Sigmoid colon (tissue), 7 donors: ENCODE measurements around the gene LGR5. TPM values are rescaled to one million over a fixed set of nuclear protein-coding genes. Genes with fewer than 3 reads are reported as not detected.

ENCODE experiments used
- DNase-seq: peaks from one replicate; pipeline ENCODE4 v3.0.0-alpha.2; 2019
- H3K27ac ChIP-seq, 4 donors: fragments of 200-600 bp; sonication (generic); one replicate each; pipeline ENCODE4 v1.5.1; 2016 to 2019; ENCODE audit warnings: mild to moderate bottlenecking in 1 of 4
- H3K27me3 ChIP-seq, 3 donors: fragments of 200-600 bp; sonication (generic); one replicate each; pipeline ENCODE4 v1.5.1; 2019; ENCODE audit warnings: mild to moderate bottlenecking in 1 of 3
- H3K36me3 ChIP-seq, 4 donors: fragments of 200-600 bp; sonication (generic); one replicate each; pipeline ENCODE4 v1.5.1; 2016 to 2019
- H3K4me1 ChIP-seq, 4 donors: fragments of 200-600 bp; sonication (generic); one replicate each; pipeline ENCODE4 v1.5.1; 2017 to 2019
- H3K4me3 ChIP-seq, 4 donors: fragments of 200-600 bp; sonication (generic); one replicate each; pipeline ENCODE4 v1.5.1; 2017 to 2019; ENCODE audit warnings: mild to moderate bottlenecking in 2 of 4, moderate library complexity in 1 of 4
- H3K9me3 ChIP-seq, 4 donors: fragments of 200-600 bp in 3 of 4; sonication (generic) in 3 of 4; one replicate each; pipeline versions ENCODE4 v1.5.1 to v1.6.1; 2013 to 2019
- EP300 ChIP-seq, 4 donors: sonication (generic); formaldehyde crosslinking; IDR thresholded peaks; one replicate each; pipeline ENCODE4 v1.6.1; 2017; ENCODE audit warnings: antibody characterized with exemption in 4 of 4
- POLR2A ChIP-seq, 2 donors: fragments of 450-650 bp; IDR thresholded peaks; one replicate each; pipeline ENCODE4 v1.6.1; 2016; ENCODE audit warnings: antibody characterized with exemption in 2 of 2, mild to moderate bottlenecking in 2 of 2, moderate library complexity in 2 of 2
- POLR2AphosphoS5 ChIP-seq, 4 donors: sonication (generic); formaldehyde crosslinking; IDR thresholded peaks; one replicate each; pipeline ENCODE4 v1.6.1; 2017; ENCODE audit warnings: antibody characterized with exemption in 4 of 4
- WGBS, 2 donors: extraction: QIAGEN DNeasy Blood & Tissue Kit; methylation state at CpG; one replicate each; pipeline ENCODE4 v1.1.7; 2013; 5-methylcytosine and 5-hydroxymethylcytosine counted together
- intact Hi-C: fragments of 100-400 bp; cut with DNase I; formaldehyde crosslinking; loops from one replicate; pipeline ENCODE4 v1.15.1; 2023
- polyA plus RNA-seq, 3 donors: library from polyadenylated mRNA; stranded (reverse); fragments of 200-250 nt; gene quantifications; one replicate each; pipeline ENCODE4 v1.2.3, GENCODE V29; 2013
- total RNA-seq, 4 donors: library from RNA; depleted of rRNA; stranded (reverse); fragments of >200 nt; gene quantifications; one replicate each; pipeline ENCODE4 v1.1.0, GENCODE V29; 2016
- TF ChIP-seq, protein P1 (sequence below), 4 experiments: fragments of 450-650 bp in 3 of 4; fragments of 200-600 bp in 1 of 4; IDR thresholded peaks; one replicate each; pipeline ENCODE4 v1.5.1; 2016 to 2019; ENCODE audit warnings: antibody characterized with exemption in 4 of 4, mild to moderate bottlenecking in 3 of 4, moderate library complexity in 2 of 4
- donor health status: healthy with polysubstance abuse.
- donor health status: Bipolar disorder and iron deficiency.
- donor health status: healthy.

The LGR5 gene
- total and polyA plus RNA-seq, 7 donors = 0.23 to 3.4 (median 0.36) TPM; not detected in 4

DNA sequence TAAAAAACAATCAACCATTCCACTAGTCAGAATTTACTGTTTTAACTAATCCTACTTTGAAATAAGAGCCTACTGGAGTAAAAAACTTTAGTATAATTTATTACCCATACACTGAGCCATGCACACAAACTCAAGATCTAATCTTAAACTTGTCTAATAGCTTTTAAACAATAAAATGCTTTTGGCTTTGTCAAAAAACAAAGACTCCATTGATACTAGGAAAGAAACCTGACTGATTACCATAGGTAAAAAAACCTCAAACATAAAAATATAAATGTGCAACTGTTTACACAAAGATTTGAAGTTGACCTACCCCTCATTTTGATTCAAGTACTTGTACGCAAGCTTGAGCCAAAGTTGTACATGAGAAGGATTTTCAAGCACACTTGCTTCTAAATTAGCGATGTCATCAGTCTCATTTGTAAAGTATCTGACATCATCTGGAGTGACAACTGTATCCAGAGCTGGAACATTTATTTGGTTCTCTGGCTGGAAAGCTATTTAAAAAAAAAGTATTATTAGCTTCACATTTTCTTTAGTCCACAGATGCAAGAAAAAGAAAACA is 187.9 kb downstream of the LGR5 start:
- Histone ChIP-seq H3K9me3 (no peaks in the 10 kb centered on the region), H3K4me3 (no peak overlapping the region), H3K27me3 (no peaks in the 10 kb centered on the region), H3K36me3 (peaks cover 4 to 100% (median 48%) of the 10 kb centered on the region in 4 donors), H3K27ac (no peak overlapping the region), H3K4me1 (peaks cover 0 to 4% (median 0%) of the 10 kb centered on the region in 4 donors)
- TF ChIP-seq POLR2A (IDR thresholded peaks at IDR 0.05) (no peak), EP300 (IDR thresholded peaks at IDR 0.05) (no peak), POLR2AphosphoS5 (IDR thresholded peaks at IDR 0.05) (no peak)
- TF ChIP-seq, protein P1, sequence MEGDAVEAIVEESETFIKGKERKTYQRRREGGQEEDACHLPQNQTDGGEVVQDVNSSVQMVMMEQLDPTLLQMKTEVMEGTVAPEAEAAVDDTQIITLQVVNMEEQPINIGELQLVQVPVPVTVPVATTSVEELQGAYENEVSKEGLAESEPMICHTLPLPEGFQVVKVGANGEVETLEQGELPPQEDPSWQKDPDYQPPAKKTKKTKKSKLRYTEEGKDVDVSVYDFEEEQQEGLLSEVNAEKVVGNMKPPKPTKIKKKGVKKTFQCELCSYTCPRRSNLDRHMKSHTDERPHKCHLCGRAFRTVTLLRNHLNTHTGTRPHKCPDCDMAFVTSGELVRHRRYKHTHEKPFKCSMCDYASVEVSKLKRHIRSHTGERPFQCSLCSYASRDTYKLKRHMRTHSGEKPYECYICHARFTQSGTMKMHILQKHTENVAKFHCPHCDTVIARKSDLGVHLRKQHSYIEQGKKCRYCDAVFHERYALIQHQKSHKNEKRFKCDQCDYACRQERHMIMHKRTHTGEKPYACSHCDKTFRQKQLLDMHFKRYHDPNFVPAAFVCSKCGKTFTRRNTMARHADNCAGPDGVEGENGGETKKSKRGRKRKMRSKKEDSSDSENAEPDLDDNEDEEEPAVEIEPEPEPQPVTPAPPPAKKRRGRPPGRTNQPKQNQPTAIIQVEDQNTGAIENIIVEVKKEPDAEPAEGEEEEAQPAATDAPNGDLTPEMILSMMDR (IDR thresholded peaks at IDR 0.05) = no peak
- DNase-seq = no peak
- WGBS, 2 donors = 28 to 73% methylated on average over 2 of the region's 2 CpGs
- intact Hi-C loops = loop anchor here (5.0 kb wide), 1 partner anchor 35 kb away; the partner anchor contains the start of genes THAP2 and ZFC3H1

Other genes with a start within 250 kb of the LGR5 start
- gene ZFC3H1, start 224.1 kb downstream of the LGR5 start, total RNA-seq = 10 to 100 TPM; 38.7 to 87.8 (median 52.3) TPM
- gene ZFC3H1, start 224.1 kb downstream of the LGR5 start, polyA plus RNA-seq = 10 to 100 TPM in 1 of 3 donors, 1 to 10 TPM in 2; 3.0 to 19.9 (median 4.8) TPM
- 1 to 10 TPM; 3.1 to 5.5 (median 4.4) TPM for gene THAP2, start 224.5 kb downstream of the LGR5 start, total RNA-seq
- gene THAP2, start 224.5 kb downstream of the LGR5 start, polyA plus RNA-seq = 1 to 10 TPM; 3.5 to 5.1 (median 4.2) TPM
- 10 to 100 TPM; 10.7 to 23.5 (median 12.7) TPM for gene TMEM19, start 246.3 kb downstream of the LGR5 start, total RNA-seq
- gene TMEM19, start 246.3 kb downstream of the LGR5 start, polyA plus RNA-seq = 10 to 100 TPM in 1 of 3 donors, 1 to 10 TPM in 2; 3.6 to 20.3 (median 4.9) TPM